Pancreas (tissue), 10 donors: ENCODE data around the gene ZBTB14. TPM values are rescaled to one million over a fixed set of nuclear protein-coding genes. Genes with fewer than 3 reads are reported as not detected.

Experiments
- ATAC-seq, 4 donors: fragments of 200-7000 bp; cut with Tn5 transposase; one replicate each; pipeline versions ENCODE4 v1.8.0 to v1.9.1; 2020; ENCODE audit warnings: mild to moderate bottlenecking in 4 of 4, moderate library complexity in 4 of 4
- DNase-seq, 6 donors: peaks; one replicate each; pipeline ENCODE4 v3.0.0-alpha.2; 2020
- FAIRE-seq: peaks from 2 replicates; lab custom pipeline; 2012; peaks lifted over from hg19 to GRCh38; lab: Jason Lieb, UNC
- H3K27ac ChIP-seq, 4 donors: fragments of 200-600 bp; sonication (generic); 1 replicate in 3 of 4; 2 replicates in 1 of 4; pipeline versions ENCODE4 v1.5.0 to v1.8.0; 2020
- H3K27me3 ChIP-seq, 4 donors: fragments of 200-600 bp; one replicate each; pipeline ENCODE4 v1.8.0; 2021
- H3K36me3 ChIP-seq, 3 donors: fragments of 200-600 bp; sonication (generic) in 1 of 3; one replicate each; pipeline versions ENCODE4 v1.5.0 to v1.8.0; 2020 to 2021
- H3K4me1 ChIP-seq, 3 donors: fragments of 200-600 bp; one replicate each; pipeline ENCODE4 v1.8.0; 2021
- H3K4me3 ChIP-seq, 4 donors: fragments of 200-600 bp; sonication (generic) in 2 of 4; one replicate each; pipeline versions ENCODE4 v1.5.0 to v1.8.0; 2020 to 2021
- H3K9me3 ChIP-seq, 4 donors: fragments of 200-600 bp; one replicate each; pipeline ENCODE4 v1.8.0; 2021
- WGBS, 2 donors: extraction: QIAGEN DNeasy Blood & Tissue Kit; methylation state at CpG; one replicate each; pipeline ENCODE4 v1.1.7; 2013; 5-methylcytosine and 5-hydroxymethylcytosine counted together
- intact Hi-C, 3 donors: fragments of 100-400 bp; cut with DNase I; formaldehyde crosslinking; loops; one replicate each; pipeline versions ENCODE4 v1.11.1 to v1.14.2; 2022
- polyA plus RNA-seq, 2 donors: library from polyadenylated mRNA; stranded (reverse); fragments of 200-250 nt; gene quantifications; one replicate each; pipeline ENCODE4 v1.2.3, GENCODE V29; 2013
- total RNA-seq, 6 donors: library from RNA; stranded (reverse); fragmentation: NEBNext Ultra II Directional in 4 of 6; extraction: Animal tissue kit (Norgen Biotek cat#: 25700) in 4 of 6; gene quantifications; one replicate each; pipeline versions ENCODE4 v1.2.1 to v1.2.4, GENCODE V29; 2021 to 2023
- TF ChIP-seq, protein P1 (sequence below), 4 donors: fragments of 200-600 bp; sonication (generic) in 3 of 4; IDR thresholded peaks; one replicate each; pipeline versions ENCODE4 v1.5.0 to v1.8.0; 2021; ENCODE audit warnings: antibody characterized with exemption in 4 of 4
- donor health status: healthy with polysubstance abuse.
- donor health status: DM: no; HTN: no; CAD: no; lungs with moderate emphysema.
- donor health status: DM: no; HTN: no; CAD: no.
- donor health status: control.
- donor health status: control.
- donor health status: Bipolar disorder and iron deficiency.
- donor health status: DM: yes; HTN: yes; CAD: no.
- donor health status: DM: no; HTN: no; CAD: no.
- donor health status: DM: no; HTN: no; CAD: no.
- donor health status: DM: yes; HTN: yes; CAD: no.

ZBTB14 gene
- total and polyA plus RNA-seq, 8 donors: 3.6 to 7.9 (median 6.8) TPM

GRCh38 chr18:5239447-5239846, 56.1 kb downstream of the ZBTB14 start:
- TF ChIP-seq, protein P1, sequence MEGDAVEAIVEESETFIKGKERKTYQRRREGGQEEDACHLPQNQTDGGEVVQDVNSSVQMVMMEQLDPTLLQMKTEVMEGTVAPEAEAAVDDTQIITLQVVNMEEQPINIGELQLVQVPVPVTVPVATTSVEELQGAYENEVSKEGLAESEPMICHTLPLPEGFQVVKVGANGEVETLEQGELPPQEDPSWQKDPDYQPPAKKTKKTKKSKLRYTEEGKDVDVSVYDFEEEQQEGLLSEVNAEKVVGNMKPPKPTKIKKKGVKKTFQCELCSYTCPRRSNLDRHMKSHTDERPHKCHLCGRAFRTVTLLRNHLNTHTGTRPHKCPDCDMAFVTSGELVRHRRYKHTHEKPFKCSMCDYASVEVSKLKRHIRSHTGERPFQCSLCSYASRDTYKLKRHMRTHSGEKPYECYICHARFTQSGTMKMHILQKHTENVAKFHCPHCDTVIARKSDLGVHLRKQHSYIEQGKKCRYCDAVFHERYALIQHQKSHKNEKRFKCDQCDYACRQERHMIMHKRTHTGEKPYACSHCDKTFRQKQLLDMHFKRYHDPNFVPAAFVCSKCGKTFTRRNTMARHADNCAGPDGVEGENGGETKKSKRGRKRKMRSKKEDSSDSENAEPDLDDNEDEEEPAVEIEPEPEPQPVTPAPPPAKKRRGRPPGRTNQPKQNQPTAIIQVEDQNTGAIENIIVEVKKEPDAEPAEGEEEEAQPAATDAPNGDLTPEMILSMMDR (IDR thresholded peaks at IDR 0.05): no peak
- intact Hi-C loops: no loop called here
- FAIRE-seq: no peak

More at GRCh38 chr18:5239447-5239846, 56.1 kb downstream of the ZBTB14 start:
- Histone ChIP-seq H3K4me1 (peaks cover 0 to 23% (median 0%) of the 10 kb centered on the region in 3 donors), H3K27ac (no peak overlapping the region), H3K4me3 (peak overlapping the region in 2 of 4 donors; percentile 68 to 85), H3K27me3 (no peaks in the 10 kb centered on the region), H3K36me3 (no peaks in the 10 kb centered on the region), H3K9me3 (no peaks in the 10 kb centered on the region)
- WGBS, 2 donors: 22 to 34% methylated on average over 4 of the region's 4 CpGs
- ATAC-seq: no peak
- no peak for DNase-seq

Other genes with a start within 250 kb of the ZBTB14 start
- gene AKAIN1, start 98.5 kb downstream of the ZBTB14 start, total RNA-seq: under 1 TPM in 3 of 6 donors, not detected in 3; 0.28 to 0.81 (median 0.55) TPM
- gene AKAIN1, start 98.5 kb downstream of the ZBTB14 start, polyA plus RNA-seq: 1 to 10 TPM in 1 of 2 donors, under 1 TPM in 1; 0.91 to 6.8 TPM
- 10 to 100 TPM in 4 of 6 donors, 1 to 10 TPM in 2; 3.8 to 17.0 (median 11.1) TPM for gene EPB41L3, start 248.3 kb upstream of the ZBTB14 start, total RNA-seq
- 10 to 100 TPM in 1 of 2 donors, 1 to 10 TPM in 1; 7.7 to 18.3 TPM for gene EPB41L3, start 248.3 kb upstream of the ZBTB14 start, polyA plus RNA-seq